PC-9 (cell line): ENCODE measurements around the gene GORASP2. TPM values are rescaled to one million over a fixed set of nuclear protein-coding genes. Genes with fewer than 3 reads are reported as not detected.

Experiments
- BruUV-seq: library from RNA; stranded (reverse); fragments of 400-500 nt; replicated peaks from 2 replicates; lab custom pipeline; 2021; lab: Mats Ljungman, UMichigan
- CTCF ChIA-PET: fragments of 300-600 bp; sonication (Branson Sonifier 250); formaldehyde crosslinking; loops from one replicate; lab custom pipeline; 2022; ENCODE audit warnings: antibody characterized with exemption; lab: Charles Lee
- POLR2A ChIA-PET: fragments of 300-600 bp; sonication (Branson Sonifier 250); formaldehyde crosslinking; loops from one replicate; lab custom pipeline; 2022; ENCODE audit warnings: antibody characterized with exemption; ENCODE audit not compliant: unreplicated experiment; lab: Charles Lee
- DNase-seq, 2 experiments: peaks; one replicate each; pipeline versions ENCODE4 v3.0.0 to v3.0.0-alpha.2; 2015 to 2022; ENCODE audit warnings: mixed read lengths in 1 of 2
- H2AFZ ChIP-seq: fragments of 200-600 bp; sonication (generic); 2 replicates; pipeline ENCODE4 v1.8.1; 2017; ENCODE audit warnings: antibody characterized with exemption
- H3F3A ChIP-seq: fragments of 200-600 bp; sonication (generic); 2 replicates; pipeline ENCODE4 v1.8.1; 2017; ENCODE audit warnings: antibody characterized with exemption, mild to moderate bottlenecking, low read depth; ENCODE audit not compliant: insufficient read depth
- H3K27ac ChIP-seq: fragments of 200-600 bp; sonication (generic); 2 replicates; pipeline ENCODE4 v1.6.1; 2016; ENCODE audit warnings: mixed run types
- H3K27me3 ChIP-seq: fragments of 200-600 bp; sonication (generic); 2 replicates; pipeline ENCODE4 v1.6.1; 2016; ENCODE audit warnings: low read depth, mixed run types; ENCODE audit not compliant: insufficient read depth
- H3K36me3 ChIP-seq: fragments of 200-600 bp; sonication (generic); 2 replicates; pipeline ENCODE4 v1.6.1; 2016; ENCODE audit warnings: low read depth, mixed run types
- H3K4me1 ChIP-seq: fragments of 200-600 bp; sonication (generic); replicated peaks from 2 replicates; pipeline ENCODE4 v1.6.1; 2016; ENCODE audit warnings: mixed run types; ENCODE audit not compliant: insufficient read depth
- H3K4me2 ChIP-seq: fragments of 200-600 bp; sonication (generic); 2 replicates; pipeline ENCODE4 v1.6.1; 2017; ENCODE audit warnings: mixed run types
- H3K4me3 ChIP-seq: fragments of 200-600 bp; sonication (generic); 2 replicates; pipeline ENCODE4 v1.6.1; 2016; ENCODE audit warnings: mixed run types
- H3K79me2 ChIP-seq: fragments of 200-600 bp; sonication (generic); 2 replicates; pipeline ENCODE4 v1.6.1; 2017; ENCODE audit warnings: low read depth, mixed run types
- H3K9me2 ChIP-seq: fragments of 200-600 bp; sonication (generic); 2 replicates; pipeline ENCODE4 v1.8.1; 2017; ENCODE audit warnings: mild to moderate bottlenecking; ENCODE audit not compliant: insufficient read depth
- H3K9me3 ChIP-seq: fragments of 200-600 bp; sonication (generic); 2 replicates; pipeline ENCODE4 v1.8.1; 2016; ENCODE audit warnings: low read depth; ENCODE audit not compliant: insufficient read depth
- H4K20me1 ChIP-seq: fragments of 200-600 bp; sonication (generic); 2 replicates; pipeline ENCODE4 v1.8.1; 2017; ENCODE audit not compliant: insufficient read depth
- EZH2 ChIP-seq: fragments of 200-600 bp; sonication (generic); IDR thresholded peaks from 2 replicates; pipeline ENCODE4 v1.8.0; 2017; ENCODE audit warnings: antibody characterized with exemption, low read depth
- intact Hi-C: fragments of 100-400 bp; cut with micrococcal nuclease; formaldehyde crosslinking; loops from one replicate; pipeline ENCODE4 v1.10.0; 2022; ENCODE audit not compliant: unreplicated experiment
- total RNA-seq: library from RNA; stranded (reverse); gene quantifications from 2 replicates; pipeline ENCODE4 v1.2.3, GENCODE V29; 2021
- TF ChIP-seq, protein P1 (sequence below): fragments of 200-600 bp; sonication (generic); conservative IDR thresholded peaks from 2 replicates; pipeline ENCODE4 v1.6.1; 2017; ENCODE audit warnings: mixed run types, antibody characterized with exemption, mild to moderate bottlenecking, moderate library complexity

The GORASP2 gene
- total RNA-seq, 1 experiment from 2014 or later, result 110 TPM

DNA sequence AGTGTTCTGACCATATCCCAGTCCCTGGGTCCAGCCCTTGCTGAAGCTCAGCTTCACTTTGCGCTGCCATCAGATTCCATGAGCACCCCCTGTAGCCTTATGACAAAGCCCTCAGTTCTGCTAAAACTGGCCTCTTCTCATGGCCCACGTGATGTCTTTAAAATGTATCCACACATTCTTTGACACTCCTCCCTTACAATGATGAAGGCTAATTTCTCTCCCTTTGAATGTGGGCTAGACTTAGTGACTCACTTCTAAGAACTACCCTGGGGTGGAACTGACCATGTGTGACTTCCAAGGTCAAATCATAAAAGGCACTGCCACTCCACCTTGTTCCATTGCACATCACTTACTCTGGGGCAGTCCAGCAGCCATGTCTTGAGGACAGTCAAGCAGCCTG is 45.4 kb upstream of the GORASP2 start:
- H3K79me2 ChIP-seq, result no peaks in the 10 kb centered on the region
- no peak for DNase-seq
- H3K9me3 ChIP-seq, result no peaks in the 10 kb centered on the region
- H3K4me1 ChIP-seq, result no peaks in the 10 kb centered on the region
- no peaks in the 10 kb centered on the region for H4K20me1 ChIP-seq
- no peaks in the 10 kb centered on the region for H3K9me2 ChIP-seq
- H3K4me2 ChIP-seq, result no peak overlapping the region
- H3K4me3 ChIP-seq, result no peak overlapping the region
- intact Hi-C loops, result no loop called here
- no peaks in the 10 kb centered on the region for H3K36me3 ChIP-seq
- 0 out of 2 replicates have a peak, but pooled peaks cover 4% of the 10 kb centered on the region for H3K27me3 ChIP-seq
- TF ChIP-seq EZH2, result no peak
- TF ChIP-seq, protein P1, sequence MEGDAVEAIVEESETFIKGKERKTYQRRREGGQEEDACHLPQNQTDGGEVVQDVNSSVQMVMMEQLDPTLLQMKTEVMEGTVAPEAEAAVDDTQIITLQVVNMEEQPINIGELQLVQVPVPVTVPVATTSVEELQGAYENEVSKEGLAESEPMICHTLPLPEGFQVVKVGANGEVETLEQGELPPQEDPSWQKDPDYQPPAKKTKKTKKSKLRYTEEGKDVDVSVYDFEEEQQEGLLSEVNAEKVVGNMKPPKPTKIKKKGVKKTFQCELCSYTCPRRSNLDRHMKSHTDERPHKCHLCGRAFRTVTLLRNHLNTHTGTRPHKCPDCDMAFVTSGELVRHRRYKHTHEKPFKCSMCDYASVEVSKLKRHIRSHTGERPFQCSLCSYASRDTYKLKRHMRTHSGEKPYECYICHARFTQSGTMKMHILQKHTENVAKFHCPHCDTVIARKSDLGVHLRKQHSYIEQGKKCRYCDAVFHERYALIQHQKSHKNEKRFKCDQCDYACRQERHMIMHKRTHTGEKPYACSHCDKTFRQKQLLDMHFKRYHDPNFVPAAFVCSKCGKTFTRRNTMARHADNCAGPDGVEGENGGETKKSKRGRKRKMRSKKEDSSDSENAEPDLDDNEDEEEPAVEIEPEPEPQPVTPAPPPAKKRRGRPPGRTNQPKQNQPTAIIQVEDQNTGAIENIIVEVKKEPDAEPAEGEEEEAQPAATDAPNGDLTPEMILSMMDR, result no peak
- H2AFZ ChIP-seq, result no peak overlapping the region
- H3F3A ChIP-seq, result no peaks in the 10 kb centered on the region
- H3K27ac ChIP-seq, result no peak overlapping the region
- no TSS peak for BruUV-seq
- ChIA-PET CTCF (no interaction called here), POLR2A (no interaction called here)

- POLR2A ChIA-PET, result interaction anchor here (0.6 kb wide), 1 partner anchor 68 kb away, joined by 3 read pairs; the partner anchor contains the start of gene GAD1
These were observed 43.8 kb upstream of the GORASP2 start for GRCh38 chr2:170885130-170885791.

GRCh38 chr2:170886386-170886785 is 42.7 kb upstream of the GORASP2 start:
- no peaks in the 10 kb centered on the region for H4K20me1 ChIP-seq
- H3K27me3 ChIP-seq, result peaks cover 4% of the 10 kb centered on the region; the same call in 1 of the 2 replicates
- H3K4me3 ChIP-seq, result no peak overlapping the region
- CTCF ChIA-PET, result no interaction called here
- TF ChIP-seq, protein P1, result no peak
- no peak for TF ChIP-seq EZH2
- H3K79me2 ChIP-seq, result no peaks in the 10 kb centered on the region
- H3K36me3 ChIP-seq, result no peaks in the 10 kb centered on the region
- peak; percentile 15 to 71 for DNase-seq
- POLR2A ChIA-PET, result interaction anchor here (0.5 kb wide), 1 partner anchor 44 kb away, joined by 4 read pairs; no protein-coding TSS in a partner anchor
- BruUV-seq, result no TSS peak
- H3K4me2 ChIP-seq, result no peak overlapping the region
- no peaks in the 10 kb centered on the region for H3K9me2 ChIP-seq
- intact Hi-C loops, result no loop called here
- H3F3A ChIP-seq, result no peaks in the 10 kb centered on the region
- no peaks in the 10 kb centered on the region for H3K9me3 ChIP-seq
- no peak overlapping the region for H2AFZ ChIP-seq
- H3K4me1 ChIP-seq, result no peaks in the 10 kb centered on the region
- no peak overlapping the region for H3K27ac ChIP-seq

More at GRCh38 chr2:170885130-170885791, 43.8 kb upstream of the GORASP2 start:
- CTCF ChIA-PET, result interaction anchor here (1.2 kb wide), 1 partner anchor 12 kb away, joined by 3 read pairs; no protein-coding TSS in a partner anchor
- no peaks in the 10 kb centered on the region for H3K79me2 ChIP-seq
- 0 out of 2 replicates have a peak, but pooled peaks cover 4% of the 10 kb centered on the region for H3K27me3 ChIP-seq
- intact Hi-C loops, result no loop called here
- no peak for TF ChIP-seq EZH2
- TF ChIP-seq, protein P1, result no peak
- no peak overlapping the region for H3K27ac ChIP-seq
- H4K20me1 ChIP-seq, result no peaks in the 10 kb centered on the region
- BruUV-seq, result no TSS peak
- H3K4me1 ChIP-seq, result no peaks in the 10 kb centered on the region
- H3F3A ChIP-seq, result no peaks in the 10 kb centered on the region
- DNase-seq, result no peak
- no peaks in the 10 kb centered on the region for H3K9me2 ChIP-seq
- H3K4me3 ChIP-seq, result no peak overlapping the region
- no peak overlapping the region for H3K4me2 ChIP-seq
- H2AFZ ChIP-seq, result no peak overlapping the region
- H3K9me3 ChIP-seq, result no peaks in the 10 kb centered on the region
- no peaks in the 10 kb centered on the region for H3K36me3 ChIP-seq
